Neural cell (in vitro differentiated cells): Measurements from ENCODE around the gene INSL6. TPM values are rescaled to one million over a fixed set of nuclear protein-coding genes. Genes with fewer than 3 reads are reported as not detected.

ENCODE experiments used
- H2AFZ ChIP-seq: fragments of 200-600, 300-800 bp; sonication (generic), shearing (Covaris generic); 2 replicates; pipeline ENCODE4 v1.6.0; 2014; ENCODE audit warnings: low read depth, mild to moderate bottlenecking, antibody characterized with exemption, low read length, moderate library complexity
- H3F3A ChIP-seq: fragments of 200-600 bp; shearing (Covaris generic); 2 replicates; pipeline ENCODE4 v1.6.1; 2016; ENCODE audit warnings: mild to moderate bottlenecking, moderate library complexity, mixed read lengths, antibody characterized with exemption, low read length; ENCODE audit not compliant: insufficient read depth, poor library complexity, severe bottlenecking
- H3K27ac ChIP-seq: fragments of 200-600, 300-800 bp; sonication (generic), shearing (Covaris generic); 2 replicates; pipeline ENCODE4 v1.5.1; 2014; ENCODE audit warnings: mild to moderate bottlenecking, low read length, moderate library complexity
- H3K27me3 ChIP-seq: fragments of 300-800, 200-600 bp; sonication (generic), shearing (Covaris generic); 2 replicates; pipeline ENCODE4 v1.6.0; 2014; ENCODE audit warnings: mild to moderate bottlenecking, low read depth, low read length, moderate library complexity; ENCODE audit not compliant: insufficient read depth
- H3K36me3 ChIP-seq: fragments of 300-800, 200-600 bp; sonication (generic), shearing (Covaris generic); 2 replicates; pipeline ENCODE4 v1.5.1; 2014; ENCODE audit warnings: mild to moderate bottlenecking, antibody characterized with exemption, low read length, moderate library complexity; ENCODE audit not compliant: insufficient read depth
- H3K4me2 ChIP-seq: fragments of 300-800, 200-600 bp; sonication (generic), shearing (Covaris generic); 2 replicates; pipeline ENCODE4 v1.6.0; 2014; ENCODE audit warnings: mild to moderate bottlenecking, low read length
- H3K4me3 ChIP-seq: fragments of 300-800, 200-600 bp; sonication (generic), shearing (Covaris generic); 2 replicates; pipeline ENCODE4 v1.5.1; 2014; ENCODE audit warnings: mild to moderate bottlenecking, low read length, moderate library complexity
- H3K79me2 ChIP-seq: fragments of 200-600 bp; shearing (Covaris generic); replicated peaks from 2 replicates; pipeline ENCODE4 v1.6.0; 2014; ENCODE audit warnings: mild to moderate bottlenecking, low read length, moderate library complexity; ENCODE audit not compliant: insufficient read depth
- H3K9ac ChIP-seq: fragments of 300-800, 200-600 bp; sonication (generic), shearing (Covaris generic); 2 replicates; pipeline ENCODE4 v1.6.1; 2016; ENCODE audit warnings: mild to moderate bottlenecking, low read length, mixed read lengths
- H3K9me2 ChIP-seq: fragments of 200-600 bp; shearing (Covaris generic); 2 replicates; pipeline ENCODE4 v1.6.1; 2016; ENCODE audit warnings: mild to moderate bottlenecking, low read length, mixed read lengths; ENCODE audit not compliant: insufficient read depth
- H3K9me3 ChIP-seq: fragments of 200-600, 300-800 bp; sonication (generic), shearing (Covaris generic); 2 replicates; pipeline ENCODE4 v1.6.1; 2016; ENCODE audit warnings: mild to moderate bottlenecking, mixed run types, low read length, moderate library complexity, mixed read lengths
- H4K20me1 ChIP-seq: fragments of 200-600 bp; shearing (Covaris generic); 2 replicates; pipeline ENCODE4 v1.6.1; 2016; ENCODE audit warnings: mild to moderate bottlenecking, mixed run types; ENCODE audit not compliant: insufficient read depth
- CTCF ChIP-seq: fragments of 450-650 bp; IDR thresholded peaks from 2 replicates; pipeline ENCODE4 v1.5.1; 2014; ENCODE audit warnings: antibody characterized with exemption, mild to moderate bottlenecking, moderate library complexity; ENCODE audit not compliant: poor library complexity, severe bottlenecking
- EP300 ChIP-seq: fragments of 450-650 bp; conservative IDR thresholded peaks from 2 replicates; pipeline ENCODE4 v1.6.1; 2014; ENCODE audit warnings: antibody characterized with exemption, mild to moderate bottlenecking, moderate library complexity; ENCODE audit not compliant: poor library complexity, severe bottlenecking
- EZH2 ChIP-seq: fragments of 200-600, 300-800 bp; shearing (Covaris generic), sonication (generic); IDR thresholded peaks from 2 replicates; pipeline ENCODE4 v1.6.1; 2014; ENCODE audit warnings: antibody characterized with exemption, low read length, borderline replicate concordance, mild to moderate bottlenecking; ENCODE audit not compliant: insufficient read depth, poor library complexity, severe bottlenecking
- MXI1 ChIP-seq: fragments of 450-650 bp; conservative IDR thresholded peaks from 2 replicates; pipeline ENCODE4 v1.6.1; 2014; ENCODE audit warnings: antibody characterized with exemption, mild to moderate bottlenecking; ENCODE audit not compliant: poor library complexity, severe bottlenecking
- POLR2AphosphoS5 ChIP-seq: IDR thresholded peaks from 2 replicates; pipeline ENCODE4 v1.6.1; 2012
- RAD21 ChIP-seq: fragments of 450-650 bp; conservative IDR thresholded peaks from 2 replicates; pipeline ENCODE4 v1.6.1; 2014; ENCODE audit warnings: antibody characterized with exemption, mild to moderate bottlenecking, moderate library complexity
- SMC3 ChIP-seq: fragments of 450-650 bp; conservative IDR thresholded peaks from 2 replicates; pipeline ENCODE4 v1.6.1; 2014; ENCODE audit warnings: antibody characterized with exemption, mild to moderate bottlenecking, moderate library complexity; ENCODE audit not compliant: poor library complexity
- TAF1 ChIP-seq: IDR thresholded peaks from 2 replicates; pipeline ENCODE4 v1.6.1; 2012; ENCODE audit warnings: low read depth
- polyA plus RNA-seq: library from polyadenylated mRNA; depleted of rRNA; stranded (reverse); fragments of >200 nt; gene quantifications from 2 replicates; pipeline ENCODE4 v1.2.3, GENCODE V29; 2014
- TF ChIP-seq, protein P1 (sequence below): IDR thresholded peaks from 2 replicates; pipeline ENCODE4 v1.6.1; 2012; ENCODE audit warnings: borderline replicate concordance

INSL6 gene
- polyA plus RNA-seq, 1 donor from 2014 or later, result not detected

DNA sequence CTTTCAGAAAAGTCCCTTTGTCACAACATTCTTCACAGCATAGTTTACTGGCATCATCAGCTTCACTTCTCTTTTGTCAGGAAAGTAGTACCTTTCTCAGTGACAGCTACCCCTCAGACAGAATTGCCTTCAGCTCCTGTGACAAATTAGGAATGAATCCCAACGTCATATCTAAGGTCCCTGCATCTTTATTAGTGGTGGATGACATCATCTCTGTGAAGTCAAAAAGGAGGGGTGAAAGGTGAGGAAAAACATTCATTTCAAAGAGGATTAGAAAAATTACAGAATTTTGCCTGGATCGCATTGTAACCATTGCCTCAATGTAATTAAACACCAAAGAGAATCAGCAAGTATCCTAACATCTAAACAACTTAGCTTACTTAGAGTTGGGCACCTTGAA, 7.9 kb upstream of the INSL6 start:
- no peak overlapping the region for H3K9ac ChIP-seq
- no peaks in the 10 kb centered on the region for H3K27me3 ChIP-seq
- no peaks in the 10 kb centered on the region for H3K36me3 ChIP-seq
- H3F3A ChIP-seq, result no peaks in the 10 kb centered on the region
- no peak overlapping the region for H3K27ac ChIP-seq
- no peak overlapping the region for H2AFZ ChIP-seq
- no peak overlapping the region for H3K4me2 ChIP-seq
- H4K20me1 ChIP-seq, result no peaks in the 10 kb centered on the region
- no peaks in the 10 kb centered on the region for H3K9me3 ChIP-seq
- H3K9me2 ChIP-seq, result no peaks in the 10 kb centered on the region
- no peak overlapping the region for H3K4me3 ChIP-seq
- no peaks in the 10 kb centered on the region for H3K79me2 ChIP-seq
- TF ChIP-seq EP300 (no peak), CTCF (no peak), POLR2AphosphoS5 (no peak), SMC3 (no peak), EZH2 (no peak), RAD21 (no peak), MXI1 (no peak), TAF1 (no peak)
- TF ChIP-seq, protein P1, sequence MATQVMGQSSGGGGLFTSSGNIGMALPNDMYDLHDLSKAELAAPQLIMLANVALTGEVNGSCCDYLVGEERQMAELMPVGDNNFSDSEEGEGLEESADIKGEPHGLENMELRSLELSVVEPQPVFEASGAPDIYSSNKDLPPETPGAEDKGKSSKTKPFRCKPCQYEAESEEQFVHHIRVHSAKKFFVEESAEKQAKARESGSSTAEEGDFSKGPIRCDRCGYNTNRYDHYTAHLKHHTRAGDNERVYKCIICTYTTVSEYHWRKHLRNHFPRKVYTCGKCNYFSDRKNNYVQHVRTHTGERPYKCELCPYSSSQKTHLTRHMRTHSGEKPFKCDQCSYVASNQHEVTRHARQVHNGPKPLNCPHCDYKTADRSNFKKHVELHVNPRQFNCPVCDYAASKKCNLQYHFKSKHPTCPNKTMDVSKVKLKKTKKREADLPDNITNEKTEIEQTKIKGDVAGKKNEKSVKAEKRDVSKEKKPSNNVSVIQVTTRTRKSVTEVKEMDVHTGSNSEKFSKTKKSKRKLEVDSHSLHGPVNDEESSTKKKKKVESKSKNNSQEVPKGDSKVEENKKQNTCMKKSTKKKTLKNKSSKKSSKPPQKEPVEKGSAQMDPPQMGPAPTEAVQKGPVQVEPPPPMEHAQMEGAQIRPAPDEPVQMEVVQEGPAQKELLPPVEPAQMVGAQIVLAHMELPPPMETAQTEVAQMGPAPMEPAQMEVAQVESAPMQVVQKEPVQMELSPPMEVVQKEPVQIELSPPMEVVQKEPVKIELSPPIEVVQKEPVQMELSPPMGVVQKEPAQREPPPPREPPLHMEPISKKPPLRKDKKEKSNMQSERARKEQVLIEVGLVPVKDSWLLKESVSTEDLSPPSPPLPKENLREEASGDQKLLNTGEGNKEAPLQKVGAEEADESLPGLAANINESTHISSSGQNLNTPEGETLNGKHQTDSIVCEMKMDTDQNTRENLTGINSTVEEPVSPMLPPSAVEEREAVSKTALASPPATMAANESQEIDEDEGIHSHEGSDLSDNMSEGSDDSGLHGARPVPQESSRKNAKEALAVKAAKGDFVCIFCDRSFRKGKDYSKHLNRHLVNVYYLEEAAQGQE, result no peak

DNA sequence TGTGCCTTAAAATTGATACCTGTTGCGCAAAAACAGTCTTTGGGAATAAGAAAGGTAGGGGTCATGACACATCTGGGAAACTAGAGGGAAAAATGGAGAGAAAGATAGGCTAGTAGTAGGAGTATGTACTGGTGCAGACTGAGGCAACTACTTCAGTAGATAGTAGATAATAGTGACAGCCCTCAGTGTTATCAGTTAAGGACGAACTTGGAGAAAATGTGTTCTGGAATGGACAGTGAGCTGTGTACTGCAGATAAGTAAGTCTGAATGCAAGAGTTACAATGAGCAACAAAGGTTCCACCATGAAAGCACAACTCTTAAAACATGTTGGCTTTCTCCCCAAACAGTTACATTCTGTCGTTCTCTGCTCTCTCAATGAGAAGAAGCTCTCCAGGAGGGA, 6.5 kb upstream of the INSL6 start:
- no peaks in the 10 kb centered on the region for H3K36me3 ChIP-seq

More for the DNA sequence above, 6.5 kb upstream of the INSL6 start:
- no peak overlapping the region for H2AFZ ChIP-seq
- TF ChIP-seq RAD21, result no peak
- TF ChIP-seq TAF1, result no peak
- no peak for TF ChIP-seq EZH2
- H3K79me2 ChIP-seq, result no peaks in the 10 kb centered on the region
- no peak overlapping the region for H3K4me2 ChIP-seq
- H3F3A ChIP-seq, result no peaks in the 10 kb centered on the region
- no peak overlapping the region for H3K9ac ChIP-seq
- H3K9me3 ChIP-seq, result no peaks in the 10 kb centered on the region
- H3K27me3 ChIP-seq, result no peaks in the 10 kb centered on the region
- H3K27ac ChIP-seq, result no peak overlapping the region
- no peaks in the 10 kb centered on the region for H4K20me1 ChIP-seq
- H3K4me3 ChIP-seq, result no peak overlapping the region
- H3K9me2 ChIP-seq, result no peaks in the 10 kb centered on the region
